Activated CD4-positive, CD25-positive, alpha-beta regulatory T cell treated with anti-CD3 and anti-CD28 coated beads, Interleukin-2, amount 50 U/mL, for 24 hours (primary cell): Measurements from ENCODE around the gene NFE2L2.
A peak's percentile ranks its signal among the peaks of the same experiment; 100 is the strongest.
"Not testable (repeated sequence)": the region's sequence is repeated elsewhere in the genome, so short reads cannot be mapped to it uniquely, and the experiment has no call there.

Experiments used
- ATAC-seq, 2 donors: fragments of 150-1000 bp; cut with Tn5 transposase; one replicate each; pipeline ENCODE4 v1.10.0; 2021; ENCODE audit warnings: mild to moderate bottlenecking in 1 of 2, moderate library complexity in 1 of 2

The NFE2L2 gene

DNA sequence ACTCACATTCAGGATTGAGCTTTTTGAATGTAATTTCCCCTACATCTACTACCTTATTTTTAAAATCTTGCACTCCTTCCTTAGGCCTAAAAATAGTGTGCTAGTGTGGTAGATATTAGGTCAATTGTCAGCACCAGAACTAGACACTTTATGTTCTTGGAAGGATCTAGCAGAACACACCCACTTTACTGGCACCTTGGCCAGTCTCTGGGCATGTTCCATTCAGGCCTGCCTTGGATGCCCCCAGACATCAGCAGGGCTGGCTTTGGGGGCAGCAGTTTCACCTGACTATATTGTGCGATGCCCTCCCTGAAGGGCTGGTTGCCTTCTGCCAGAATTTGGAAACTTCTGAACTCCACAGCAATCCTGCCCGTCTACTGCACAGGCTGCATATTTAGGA lies 15.3 kb upstream of the NFE2L2 start:
- ATAC-seq = no peak

GRCh38 chr2:177275743-177276055 lies 11.2 kb upstream of the NFE2L2 start:
- no peak for ATAC-seq

DNA sequence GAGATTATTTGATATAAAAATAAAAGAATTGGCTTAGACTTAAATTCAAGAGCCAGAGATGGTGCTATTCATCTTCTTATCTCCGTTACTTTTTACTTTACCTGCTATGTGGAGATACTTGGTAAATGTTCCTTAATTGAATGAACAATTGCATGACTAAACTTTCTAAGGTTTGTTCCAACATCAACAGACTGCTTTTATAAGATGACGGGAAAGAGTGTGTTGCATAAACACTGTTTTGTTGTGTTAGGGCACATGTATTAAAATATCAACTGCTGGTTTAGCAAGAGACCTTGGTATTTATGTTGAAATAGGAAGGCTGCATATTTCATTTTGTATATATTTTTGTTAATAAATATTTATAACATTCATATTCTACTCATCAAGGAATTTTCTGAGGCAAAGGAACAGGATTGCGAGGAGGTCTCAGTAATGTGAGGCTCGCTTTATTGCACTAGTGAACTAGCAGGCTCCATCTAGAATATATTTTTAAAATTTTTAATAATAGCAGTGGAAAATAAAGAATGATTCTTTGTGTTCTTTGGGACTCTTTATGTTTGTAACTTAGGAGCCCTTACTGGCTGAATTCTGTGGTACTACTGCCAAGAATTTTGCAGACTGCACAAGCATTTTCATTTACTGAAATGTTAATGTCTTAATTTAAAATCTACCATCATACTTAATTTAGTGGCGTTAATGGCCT lies 10.7 kb upstream of the NFE2L2 start:
- no peak for ATAC-seq

- no peak for ATAC-seq
These were observed 8.9 kb upstream of the NFE2L2 start for GRCh38 chr2:177273408-177273807.

DNA sequence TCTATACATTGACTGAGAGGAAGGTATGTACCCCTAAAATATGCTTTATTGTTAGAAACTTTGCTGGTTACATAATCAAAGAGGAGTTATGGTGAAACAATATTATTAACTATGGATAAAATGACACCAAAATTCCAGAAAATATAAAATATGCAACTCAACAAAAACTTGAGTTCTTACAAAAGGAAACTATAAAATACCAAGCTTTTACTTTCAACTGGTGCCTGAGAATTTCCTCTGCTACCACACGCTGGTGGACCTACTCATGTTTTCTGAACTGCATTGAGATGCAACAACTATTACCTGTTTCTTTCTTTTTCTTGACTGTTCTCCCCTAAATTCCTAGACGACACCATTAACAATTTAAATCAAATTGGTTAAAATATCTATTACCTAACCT lies 8.2 kb upstream of the NFE2L2 start:
- ATAC-seq = no peak

DNA sequence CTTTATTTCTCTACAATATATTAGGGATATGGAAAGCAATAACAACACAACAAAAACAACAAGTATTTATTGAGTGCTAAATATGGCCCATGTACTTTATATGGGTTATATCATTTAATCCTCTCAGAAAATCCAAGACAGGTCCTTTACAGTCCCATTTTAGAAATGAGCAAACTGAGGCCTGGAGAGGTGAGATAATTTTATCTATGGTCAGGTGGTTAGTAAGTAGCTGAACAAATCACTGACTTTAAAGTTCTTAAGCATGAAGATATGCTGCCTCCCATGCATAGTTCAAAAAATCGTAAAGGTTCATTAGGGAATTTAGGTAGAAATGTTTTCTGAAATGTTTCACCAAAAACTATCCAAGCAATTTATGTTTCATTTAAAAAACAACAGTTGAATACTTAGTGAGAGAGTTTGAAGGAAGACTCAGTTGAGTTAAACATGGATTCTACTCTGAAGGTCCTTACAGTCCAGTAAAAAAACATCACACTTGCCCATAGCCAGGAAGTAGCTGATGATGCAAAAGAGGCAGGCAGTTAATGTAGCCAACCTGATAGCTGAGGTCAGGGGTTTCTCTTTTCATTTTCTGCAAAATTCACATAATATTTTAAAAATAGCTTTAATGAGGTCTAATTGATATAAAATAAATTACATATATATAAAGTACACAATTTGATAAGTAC lies 7.6 kb upstream of the NFE2L2 start:
- no peak for ATAC-seq

GRCh38 chr2:177270531-177270930 lies 6.0 kb upstream of the NFE2L2 start:
- no peak for ATAC-seq

DNA sequence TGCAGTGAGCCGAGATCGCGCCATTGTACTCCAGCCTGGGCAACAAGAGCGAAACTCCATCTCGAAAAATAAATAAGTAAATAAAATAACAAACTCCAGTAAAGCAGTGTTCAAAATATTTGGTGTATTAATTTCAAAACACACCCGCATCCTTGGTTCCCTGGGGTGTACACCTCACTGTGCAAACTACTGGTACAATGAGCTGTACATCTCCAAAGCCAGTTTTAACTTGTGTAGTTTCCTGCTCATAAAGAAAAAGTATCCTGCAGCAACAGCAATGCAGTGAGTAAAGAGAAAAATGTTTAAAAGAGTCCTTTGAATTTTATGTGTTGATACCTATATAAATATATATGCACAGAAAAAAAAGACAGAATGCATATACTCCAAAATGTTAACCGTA lies 4.4 kb upstream of the NFE2L2 start:
- ATAC-seq = no peak

DNA sequence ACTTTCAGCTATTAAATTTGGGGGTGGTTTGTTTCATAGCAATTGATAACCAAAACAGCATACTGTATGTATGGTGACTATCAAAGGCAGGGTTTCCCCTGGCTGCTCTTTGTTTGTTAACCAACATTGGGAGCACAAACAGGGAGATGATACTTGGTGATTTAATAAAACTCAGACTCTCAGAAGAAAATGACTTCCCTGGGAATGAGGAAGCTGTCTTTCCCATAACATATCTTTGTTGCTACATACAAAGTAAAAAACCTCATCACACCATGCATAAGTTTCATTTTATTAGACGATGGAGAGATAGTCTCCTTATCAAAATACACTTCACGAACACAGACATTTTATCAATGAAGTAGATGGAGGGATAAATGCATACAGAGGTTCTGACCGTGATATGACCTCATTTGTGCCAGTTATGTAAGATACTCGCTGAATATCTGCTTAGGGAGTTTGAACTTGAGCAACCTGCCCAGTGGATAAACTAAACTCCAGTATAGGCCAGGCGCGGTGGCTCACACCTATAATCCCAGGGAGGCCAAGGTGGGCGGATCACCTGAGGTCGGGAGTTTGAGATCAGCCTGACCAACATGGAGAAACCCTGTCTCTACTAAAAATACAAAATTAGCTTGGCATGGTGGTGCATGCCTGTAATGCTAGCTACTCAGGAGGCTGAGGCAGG lies 3.8 kb upstream of the NFE2L2 start:
- no peak for ATAC-seq

GRCh38 chr2:177266955-177267354 lies 2.4 kb upstream of the NFE2L2 start:
- not testable (repeated sequence) for ATAC-seq

- ATAC-seq = peak in 1 of 2 donors; percentile 7
These were observed 1.6 kb upstream of the NFE2L2 start for GRCh38 chr2:177265824-177266817.

- no peak for ATAC-seq
These were observed 276 bp downstream of the NFE2L2 start for GRCh38 chr2:177264209-177264692.

DNA sequence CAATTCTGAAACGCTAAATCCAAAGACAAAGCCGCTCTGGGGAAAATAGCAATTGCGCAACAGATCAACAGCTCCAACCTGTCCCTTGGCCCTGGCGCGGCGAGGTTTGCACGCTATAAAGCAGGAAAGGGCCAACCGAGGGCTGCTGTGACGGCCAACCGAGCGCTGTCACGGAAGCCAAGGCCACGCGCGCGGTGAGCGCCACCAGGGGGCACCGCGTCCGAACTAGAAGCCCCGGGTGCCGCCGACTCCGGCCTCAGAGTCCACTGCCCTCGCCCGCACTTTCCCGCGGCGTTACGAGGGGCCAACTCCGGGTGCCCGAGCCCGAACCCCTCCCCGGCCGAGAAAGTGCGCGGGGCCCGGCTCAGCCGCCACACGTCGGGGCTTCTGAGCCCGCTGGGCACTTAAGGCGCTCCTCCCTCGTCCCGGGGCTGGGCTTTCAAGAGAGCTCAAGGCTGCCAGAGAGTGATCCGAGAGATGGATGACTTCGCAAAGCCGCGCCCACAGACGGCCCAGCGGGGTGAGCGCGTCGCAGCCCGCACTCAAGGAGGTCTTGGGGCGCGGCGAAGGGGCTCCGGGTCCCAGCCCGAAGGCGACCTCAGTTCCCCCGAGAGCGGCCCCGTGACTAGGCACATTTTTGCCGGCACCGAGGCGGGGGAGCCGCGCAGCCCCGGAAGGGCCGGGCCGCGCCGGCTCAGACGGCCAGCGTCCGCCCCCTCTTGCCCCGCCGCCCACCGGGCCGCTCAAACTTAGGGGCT lies 897 bp downstream of the NFE2L2 start:
- peak; percentile 64 to 66 for ATAC-seq

- no peak for ATAC-seq
These were observed 1.5 kb downstream of the NFE2L2 start for GRCh38 chr2:177262958-177263450.

GRCh38 chr2:177262092-177262491 lies 2.4 kb downstream of the NFE2L2 start:
- ATAC-seq = no peak

DNA sequence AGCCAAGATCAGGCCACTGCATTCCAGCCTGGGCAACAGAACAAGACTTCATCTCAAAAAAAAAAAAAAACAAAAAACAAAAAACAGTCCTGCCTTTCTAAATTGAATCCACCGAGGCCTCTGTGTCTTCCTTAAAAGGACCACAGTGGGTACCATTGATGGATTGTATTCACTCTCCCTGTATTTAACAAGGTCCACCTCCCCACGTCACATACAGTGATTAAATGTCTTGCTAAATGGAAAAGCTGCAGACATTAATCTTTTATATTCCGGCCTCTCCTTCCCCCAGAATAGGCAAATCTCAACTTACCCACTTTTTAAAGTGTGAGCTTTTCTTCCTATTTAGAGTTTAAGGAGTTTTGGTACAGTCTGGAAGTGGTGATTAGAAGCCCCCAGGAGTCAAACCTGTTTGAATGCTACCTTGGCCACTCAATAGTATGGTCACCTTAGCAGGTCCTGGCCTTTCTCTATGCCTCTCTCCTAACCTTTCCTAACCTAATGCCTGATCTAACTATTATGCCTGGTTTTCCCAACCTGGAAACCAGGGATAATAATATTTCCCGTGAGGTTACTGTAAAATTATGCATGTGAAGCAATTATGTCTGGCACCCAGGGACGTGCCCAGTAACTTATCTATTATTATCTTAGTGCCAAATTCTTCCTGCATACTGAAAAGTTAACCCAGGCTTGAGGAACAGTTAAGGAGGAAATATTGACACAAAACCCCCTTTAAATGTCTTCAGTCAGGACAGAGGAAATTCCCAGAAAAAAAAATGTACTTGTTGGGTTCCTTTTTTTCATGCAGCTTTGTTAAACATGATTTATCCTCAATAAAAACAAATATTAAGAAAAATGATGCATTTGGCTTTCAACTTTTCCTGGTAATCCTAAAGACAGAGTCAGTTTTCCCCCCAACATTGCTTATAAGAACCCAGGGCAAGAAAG lies 3.1 kb downstream of the NFE2L2 start:
- no peak for ATAC-seq

- no peak for ATAC-seq
These were observed 4.1 kb downstream of the NFE2L2 start for GRCh38 chr2:177260379-177260778.

DNA sequence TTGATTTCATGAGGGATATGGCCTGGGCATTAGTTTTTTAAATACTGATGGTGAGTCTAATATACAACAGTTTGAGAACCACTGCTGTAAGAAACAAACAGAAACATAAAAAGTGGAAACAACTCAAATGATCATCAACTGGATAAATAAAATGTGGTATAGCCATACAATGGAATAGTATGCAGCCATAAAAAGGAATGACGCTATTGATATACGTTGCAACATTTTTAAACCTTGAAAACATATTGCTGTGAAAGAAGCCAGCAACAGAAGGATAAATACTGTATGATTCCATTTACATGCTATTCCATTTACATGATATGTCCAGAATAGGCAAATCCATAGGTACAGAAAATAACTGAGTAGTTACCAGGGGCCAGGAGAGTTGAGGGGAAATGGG lies 6.5 kb downstream of the NFE2L2 start:
- no peak for ATAC-seq

GRCh38 chr2:177257471-177257870 lies 7.1 kb downstream of the NFE2L2 start:
- ATAC-seq = no peak

DNA sequence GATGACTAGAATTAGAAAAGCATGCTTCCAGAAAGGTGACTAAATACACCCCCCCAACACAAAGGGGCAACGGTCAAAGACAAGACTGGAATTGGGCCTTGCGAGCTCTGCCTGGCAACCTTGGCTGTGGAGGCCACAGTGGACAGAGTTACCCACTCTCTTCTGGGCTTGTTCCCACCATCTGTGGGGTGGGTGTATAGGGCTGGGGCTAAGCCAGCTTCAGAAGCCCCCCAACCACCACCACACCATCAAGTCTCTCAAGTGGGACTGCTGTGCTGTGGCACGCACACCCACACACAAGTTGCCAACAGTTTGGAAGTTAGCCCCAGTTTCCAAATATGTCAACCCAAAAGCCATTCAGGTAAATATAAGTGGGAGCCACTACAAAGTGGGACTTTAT lies 7.8 kb downstream of the NFE2L2 start:
- ATAC-seq = no peak

- no peak for ATAC-seq
These were observed 8.5 kb downstream of the NFE2L2 start for GRCh38 chr2:177256026-177256425.
